Measurements from ENCODE around the gene CNIH3.

Gene CNIH3

GRCh38 chr1:224749916-224750315 is 133.8 kb downstream of the CNIH3 start:
- DNase-seq = no peak

DNA sequence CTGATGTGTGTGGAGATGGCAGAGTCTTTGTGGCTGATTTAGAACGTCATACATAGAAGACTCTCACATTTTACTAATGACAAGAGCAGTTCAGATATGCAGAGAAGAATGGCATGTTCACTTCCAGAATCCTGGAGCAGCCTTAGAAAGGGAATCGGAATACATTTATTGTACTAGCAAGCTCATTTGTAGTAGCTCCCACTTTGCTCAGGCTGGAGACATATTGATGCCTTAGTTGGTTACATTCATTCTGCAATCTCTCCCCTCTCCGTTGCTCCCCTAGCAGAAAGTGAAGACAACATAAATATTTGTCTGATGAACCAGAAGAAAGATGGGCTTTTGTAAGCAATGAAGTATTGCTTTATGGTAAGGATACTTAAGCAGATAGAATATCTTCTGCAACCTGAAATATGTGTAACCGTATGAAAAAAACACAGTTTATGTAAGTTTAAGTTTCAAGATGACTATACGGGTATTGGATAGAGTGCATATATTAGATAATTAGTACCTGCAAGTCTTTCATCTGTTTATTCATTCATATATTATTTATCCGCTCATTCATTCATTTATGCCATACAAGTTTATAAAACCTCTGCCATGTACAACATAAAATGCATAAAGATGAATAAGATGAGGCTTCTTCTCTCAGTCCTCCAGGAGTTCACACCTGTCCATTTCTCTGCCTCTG is 135.7 kb downstream of the CNIH3 start:
- DNase-seq = no peak

- no peak for DNase-seq
Measured at GRCh38 chr1:224753491-224753890, 137.4 kb downstream of the CNIH3 start.

DNA sequence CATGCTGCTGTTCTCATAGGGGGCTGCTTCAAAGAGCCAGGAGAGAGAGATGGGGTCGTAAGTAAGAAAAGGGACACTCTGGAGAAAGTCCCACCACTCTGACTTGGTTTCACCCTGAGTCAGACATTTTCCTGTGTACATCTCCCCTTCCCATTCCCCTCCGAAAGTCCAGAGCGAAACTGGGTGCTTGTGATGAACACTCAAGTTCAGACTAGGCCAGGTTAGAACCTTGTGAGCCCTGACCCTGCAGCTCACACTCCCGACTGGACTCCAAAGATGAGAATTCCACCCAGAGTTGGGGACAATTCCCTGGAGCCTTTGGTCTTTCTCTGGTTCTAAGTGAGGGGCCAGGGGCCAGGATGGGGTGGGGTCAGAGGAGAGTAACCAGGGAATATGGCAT is 139.5 kb downstream of the CNIH3 start:
- DNase-seq = no peak

- no peak for DNase-seq
Measured at GRCh38 chr1:224757508-224757907, 141.4 kb downstream of the CNIH3 start.

DNA sequence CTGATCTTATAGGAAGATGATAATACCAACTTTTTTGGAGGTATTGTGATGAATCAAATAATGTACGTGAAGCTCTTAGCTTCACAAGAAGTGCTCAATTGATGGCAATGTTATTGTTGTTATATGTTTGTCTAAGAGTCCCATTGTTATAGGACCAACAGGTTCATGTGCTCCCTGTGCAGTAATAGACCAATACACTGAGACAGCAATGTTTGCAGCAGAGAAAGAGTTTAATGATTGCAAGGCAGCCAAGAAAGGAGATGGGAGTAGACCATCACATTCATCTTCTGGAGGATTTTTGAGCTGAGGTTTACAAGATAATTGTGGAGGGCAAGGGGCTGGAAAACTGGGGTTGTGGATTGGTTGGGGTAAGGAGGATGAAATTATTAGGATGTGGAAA is 143.0 kb downstream of the CNIH3 start:
- DNase-seq = no peak

DNA sequence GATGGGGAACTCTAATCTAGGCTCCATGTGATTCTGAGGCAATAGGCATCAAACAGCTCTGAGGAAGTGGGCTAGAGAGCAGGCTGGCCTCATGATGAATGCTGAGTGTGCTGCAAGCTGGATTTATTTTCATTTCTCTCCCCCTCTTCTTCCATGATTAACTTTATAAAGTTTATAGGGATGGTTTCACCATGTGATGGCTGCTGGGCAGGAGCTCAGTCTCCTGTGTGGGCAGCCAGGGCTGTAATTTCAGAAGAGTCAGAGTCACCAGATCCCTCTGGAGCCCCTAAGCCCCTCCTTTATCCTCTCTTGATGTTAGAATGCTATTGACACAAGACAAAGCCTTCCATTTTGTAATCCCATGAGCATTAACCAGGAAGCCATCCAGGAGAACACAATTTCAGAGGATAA is 143.6 kb downstream of the CNIH3 start:
- no peak for DNase-seq

DNA sequence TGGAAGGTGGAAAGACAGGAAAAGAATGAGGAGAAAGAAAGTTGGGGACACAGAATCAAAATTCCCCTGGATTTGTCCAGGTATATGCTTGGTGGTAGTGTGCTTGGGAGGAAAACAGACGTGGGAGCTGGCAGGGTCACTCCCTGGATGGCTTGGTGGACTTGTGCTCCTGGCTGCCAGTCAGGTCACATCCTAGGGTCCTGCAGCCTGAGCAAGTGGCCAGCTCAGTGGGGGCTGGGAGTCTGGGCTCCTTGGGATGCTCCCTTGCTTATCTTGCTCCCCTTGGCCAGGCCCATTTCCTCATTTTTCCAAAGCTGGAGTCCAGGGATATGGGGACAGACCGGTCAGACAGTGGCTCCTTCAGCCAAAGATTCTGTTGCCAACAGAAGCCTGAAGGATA is 144.0 kb downstream of the CNIH3 start:
- DNase-seq = no peak

DNA sequence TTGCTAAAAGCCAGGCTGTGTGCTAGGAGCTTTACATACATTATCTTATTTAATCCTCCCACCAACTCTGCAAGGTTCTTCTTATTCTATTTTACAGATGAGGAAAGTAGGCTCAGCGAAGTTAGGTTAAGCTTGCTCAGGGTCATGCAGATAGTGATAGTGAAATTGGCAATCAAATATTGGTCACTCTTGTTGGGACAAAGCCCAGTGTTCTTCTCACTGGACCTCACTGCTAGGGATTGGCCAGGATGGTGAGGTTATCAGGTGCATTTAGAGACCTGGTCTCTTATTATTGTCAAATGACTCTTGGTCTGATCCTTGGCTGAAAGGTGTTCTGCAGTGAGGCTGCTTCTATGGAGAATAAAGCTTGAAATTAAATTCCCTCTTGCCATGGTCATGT is 145.1 kb downstream of the CNIH3 start:
- DNase-seq = no peak

- no peak for DNase-seq
Measured at GRCh38 chr1:224762046-224762445, 145.9 kb downstream of the CNIH3 start.

GRCh38 chr1:224762701-224763100 is 146.6 kb downstream of the CNIH3 start:
- no peak for DNase-seq

- DNase-seq = no peak
Measured at GRCh38 chr1:224763126-224763775, 147.1 kb downstream of the CNIH3 start.

GRCh38 chr1:224766266-224766665 is 150.1 kb downstream of the CNIH3 start:
- DNase-seq = no peak

- DNase-seq = no peak
Measured at GRCh38 chr1:224767031-224767430, 150.9 kb downstream of the CNIH3 start.

- no peak for DNase-seq
Measured at GRCh38 chr1:224767676-224768075, 151.6 kb downstream of the CNIH3 start.

GRCh38 chr1:224768971-224769370 is 152.9 kb downstream of the CNIH3 start:
- DNase-seq = no peak

- no peak for DNase-seq
Measured at GRCh38 chr1:224769452-224770335, 153.6 kb downstream of the CNIH3 start.

DNA sequence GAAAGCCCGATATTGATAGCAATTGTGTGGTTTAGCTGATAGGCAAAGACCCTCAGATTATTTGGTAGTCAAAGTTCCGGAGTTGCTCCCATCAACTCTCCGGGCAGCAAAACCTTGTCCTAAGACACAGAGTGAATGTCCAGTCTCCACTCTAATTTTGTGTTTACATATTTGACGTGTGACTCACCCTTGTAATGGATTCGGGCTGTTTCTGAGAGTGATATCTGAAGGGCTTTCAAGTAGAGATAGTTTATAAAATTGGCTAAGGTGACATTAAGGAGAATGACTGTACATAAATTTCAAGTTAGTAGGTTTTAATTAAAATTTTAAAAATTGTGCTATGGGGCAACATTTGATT is 154.2 kb downstream of the CNIH3 start:
- DNase-seq = no peak

- no peak for DNase-seq
Measured at GRCh38 chr1:224773646-224774045, 157.5 kb downstream of the CNIH3 start.

DNA sequence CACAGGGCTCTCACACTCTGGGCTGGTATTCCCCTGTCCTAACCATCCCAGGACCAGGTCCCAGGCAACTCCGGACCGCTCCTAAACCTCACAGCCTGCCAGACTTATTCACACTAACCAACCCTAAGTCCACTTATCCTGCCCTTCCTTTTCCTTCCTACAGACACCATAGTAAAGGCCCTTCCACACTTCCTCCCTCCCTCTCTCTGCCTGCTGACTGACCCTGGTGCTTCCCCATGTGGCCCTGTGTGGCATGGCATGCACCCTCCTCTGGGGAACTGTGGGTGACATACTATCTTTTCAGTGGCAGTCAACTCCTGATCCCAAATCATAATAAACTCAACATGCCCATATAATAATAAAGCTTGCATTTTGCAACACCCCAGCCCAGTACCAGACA is 158.3 kb downstream of the CNIH3 start:
- DNase-seq = no peak

- DNase-seq = no peak
Measured at GRCh38 chr1:224777180-224777579, 161.1 kb downstream of the CNIH3 start.

GRCh38 chr1:224779536-224779935 is 163.4 kb downstream of the CNIH3 start:
- no peak for DNase-seq

DNA sequence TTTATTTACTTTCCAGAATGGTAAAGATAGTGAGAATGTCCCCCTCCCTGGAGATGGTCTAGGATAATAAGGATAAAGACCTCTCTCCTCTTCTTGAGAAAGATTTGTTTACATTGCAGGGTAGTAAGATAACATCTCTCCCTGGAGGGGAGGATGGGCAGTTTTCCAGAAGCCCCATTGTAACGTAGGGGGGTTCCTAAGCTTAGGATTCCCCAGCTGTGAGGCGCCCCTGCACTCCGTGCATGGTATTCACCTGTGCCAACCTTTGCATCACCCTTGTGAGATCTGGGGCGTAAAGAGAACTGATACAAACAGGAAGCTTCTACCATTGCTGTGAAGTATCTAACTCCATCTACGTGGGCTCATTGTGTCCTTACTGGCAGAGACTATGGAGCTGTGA is 164.6 kb downstream of the CNIH3 start:
- no peak for DNase-seq

DNA sequence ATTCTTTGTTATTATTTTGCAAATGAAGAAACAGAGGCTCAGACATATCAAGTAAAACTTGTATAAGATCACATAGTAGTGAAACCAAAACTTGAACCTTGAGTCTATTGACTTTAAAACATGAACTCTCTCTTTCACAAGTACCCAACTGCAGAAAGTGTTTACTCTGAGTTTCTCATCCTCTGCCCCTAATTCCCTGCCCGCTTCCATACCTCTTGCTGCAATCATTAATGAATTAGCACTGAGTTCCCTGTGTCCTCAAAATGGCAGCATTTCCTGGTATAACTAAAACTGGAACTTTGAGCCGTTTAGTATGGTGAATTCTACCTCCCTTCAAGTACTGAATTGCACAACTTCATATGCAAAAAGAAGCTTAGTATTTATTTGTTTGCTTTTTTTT is 165.7 kb downstream of the CNIH3 start:
- no peak for DNase-seq
